TTC549 (cell line): ENCODE measurements around the gene KLF2.

Source experiments
- FAIRE-seq: peaks from 2 replicates; lab custom pipeline; 2012; peaks lifted over from hg19 to GRCh38; lab: Jason Lieb, UNC

KLF2 gene

GRCh38 chr19:16308081-16308480 is 16.5 kb upstream of the KLF2 start:
- FAIRE-seq, result no peak

DNA sequence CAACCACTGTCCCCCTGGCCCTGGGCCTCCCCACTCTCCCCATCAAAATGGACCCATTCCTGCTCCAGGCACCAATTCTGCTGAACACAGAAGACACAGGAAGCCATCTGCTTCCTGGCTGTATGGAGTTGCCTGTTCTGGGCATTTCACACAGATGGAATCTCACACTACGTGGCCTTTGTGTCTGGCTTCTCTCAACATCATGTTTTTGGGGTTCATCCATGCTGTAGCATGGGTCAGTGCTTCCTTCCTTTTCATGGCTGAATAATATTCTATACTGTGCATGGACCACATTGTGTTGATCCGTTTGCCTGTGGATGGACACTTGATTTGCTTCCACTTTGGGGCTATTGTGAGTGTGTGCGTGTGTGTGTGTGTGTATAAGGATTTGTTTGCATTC is 15.0 kb upstream of the KLF2 start:
- FAIRE-seq, result no peak

GRCh38 chr19:16315825-16316505 is 8.7 kb upstream of the KLF2 start:
- FAIRE-seq, result no peak

GRCh38 chr19:16316506-16316882 is 8.1 kb upstream of the KLF2 start:
- FAIRE-seq, result no peak

DNA sequence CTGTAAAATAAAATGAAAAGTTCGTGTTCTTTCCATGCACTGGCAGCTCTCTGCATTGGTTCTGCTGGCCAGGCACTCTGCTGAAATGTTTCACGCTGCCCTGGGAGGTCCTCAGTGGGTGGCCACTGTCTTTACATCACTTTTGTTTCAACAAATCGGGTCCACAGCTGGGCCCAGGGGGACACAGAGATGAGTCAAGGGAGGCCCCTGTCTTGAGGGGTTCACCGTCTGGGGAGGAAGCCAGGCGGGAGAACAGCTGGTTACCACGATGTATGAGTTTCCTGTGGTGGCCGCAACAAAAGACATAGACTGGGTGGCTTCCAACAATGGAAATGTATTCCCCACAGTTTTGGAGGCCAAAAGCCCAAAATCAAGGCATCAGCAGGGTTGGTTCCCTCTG is 5.1 kb upstream of the KLF2 start:
- FAIRE-seq, result no peak

- no peak for FAIRE-seq
Measured at GRCh38 chr19:16320987-16321386, 3.6 kb upstream of the KLF2 start.

DNA sequence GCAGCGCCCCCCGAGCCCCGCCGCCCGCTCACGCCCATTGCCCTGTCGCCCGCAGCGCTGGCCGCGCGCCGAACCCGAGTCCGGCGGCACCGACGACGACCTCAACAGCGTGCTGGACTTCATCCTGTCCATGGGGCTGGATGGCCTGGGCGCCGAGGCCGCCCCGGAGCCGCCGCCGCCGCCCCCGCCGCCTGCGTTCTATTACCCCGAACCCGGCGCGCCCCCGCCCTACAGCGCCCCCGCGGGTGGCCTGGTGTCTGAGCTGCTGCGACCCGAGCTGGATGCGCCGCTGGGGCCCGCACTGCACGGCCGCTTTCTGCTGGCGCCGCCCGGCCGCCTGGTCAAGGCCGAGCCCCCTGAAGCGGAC is 518 bp downstream of the KLF2 start:
- no peak for FAIRE-seq

DNA sequence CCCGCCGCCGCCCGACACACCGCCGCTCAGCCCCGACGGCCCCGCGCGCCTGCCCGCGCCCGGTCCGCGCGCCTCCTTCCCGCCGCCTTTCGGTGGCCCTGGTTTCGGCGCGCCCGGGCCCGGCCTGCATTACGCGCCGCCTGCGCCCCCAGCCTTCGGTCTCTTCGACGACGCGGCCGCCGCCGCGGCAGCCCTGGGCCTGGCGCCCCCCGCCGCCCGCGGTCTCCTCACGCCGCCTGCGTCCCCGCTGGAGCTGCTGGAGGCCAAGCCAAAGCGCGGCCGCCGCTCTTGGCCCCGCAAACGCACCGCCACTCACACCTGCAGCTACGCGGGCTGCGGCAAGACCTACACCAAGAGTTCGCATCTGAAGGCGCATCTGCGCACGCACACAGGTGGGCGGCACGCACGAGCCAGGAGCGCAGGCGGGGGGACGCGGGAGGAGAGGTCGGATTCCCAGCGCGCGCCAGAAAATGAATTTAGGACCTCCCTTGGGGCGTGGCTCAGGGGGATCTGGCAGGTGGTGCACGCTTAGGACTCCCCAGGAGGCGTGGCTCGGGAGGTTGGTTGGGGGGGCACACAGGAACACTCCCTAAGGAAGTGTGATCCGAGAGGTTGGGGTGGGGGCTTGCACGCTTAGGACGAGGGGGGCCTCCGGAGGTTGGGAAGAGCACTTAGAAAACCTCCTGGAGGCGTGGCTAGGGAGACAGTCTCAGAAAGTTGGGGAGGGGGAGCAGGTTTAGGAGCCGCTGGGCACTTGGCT is 1.2 kb downstream of the KLF2 start:
- no peak for FAIRE-seq

DNA sequence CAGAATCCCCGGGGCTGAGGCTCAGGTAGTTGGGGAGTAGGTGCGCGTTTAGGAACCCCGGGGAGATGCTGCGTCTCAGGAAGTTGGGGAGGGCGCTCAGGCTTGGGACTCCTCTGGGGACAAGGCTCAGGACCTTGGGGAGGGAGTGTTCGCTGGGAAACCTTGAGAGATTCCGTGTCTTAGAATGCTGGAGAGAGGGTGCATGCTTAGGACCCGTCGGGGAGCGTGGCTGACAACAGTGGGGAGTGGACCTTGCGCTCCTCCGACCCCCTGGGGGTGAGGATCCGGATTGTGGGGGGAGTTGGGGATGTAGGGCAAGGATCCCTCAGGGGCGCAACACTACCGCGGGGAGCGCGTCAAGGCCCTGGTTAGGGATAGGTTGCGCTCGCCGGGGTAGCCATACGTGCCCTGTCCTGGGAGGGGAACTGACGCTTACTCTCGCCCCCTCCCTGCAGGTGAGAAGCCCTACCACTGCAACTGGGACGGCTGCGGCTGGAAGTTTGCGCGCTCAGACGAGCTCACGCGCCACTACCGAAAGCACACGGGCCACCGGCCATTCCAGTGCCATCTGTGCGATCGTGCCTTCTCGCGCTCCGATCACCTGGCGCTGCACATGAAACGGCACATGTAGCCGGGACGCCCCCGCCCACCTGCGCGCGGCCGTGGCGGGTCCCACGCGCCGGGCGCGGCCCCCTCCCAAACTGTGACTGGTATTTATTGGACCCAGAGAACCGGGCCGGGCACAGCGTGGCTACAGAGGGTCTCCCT is 2.0 kb downstream of the KLF2 start:
- no peak for FAIRE-seq

GRCh38 chr19:16327169-16327475 is 2.5 kb downstream of the KLF2 start:
- FAIRE-seq, result no peak

GRCh38 chr19:16327501-16327900 is 2.9 kb downstream of the KLF2 start:
- FAIRE-seq, result no peak

DNA sequence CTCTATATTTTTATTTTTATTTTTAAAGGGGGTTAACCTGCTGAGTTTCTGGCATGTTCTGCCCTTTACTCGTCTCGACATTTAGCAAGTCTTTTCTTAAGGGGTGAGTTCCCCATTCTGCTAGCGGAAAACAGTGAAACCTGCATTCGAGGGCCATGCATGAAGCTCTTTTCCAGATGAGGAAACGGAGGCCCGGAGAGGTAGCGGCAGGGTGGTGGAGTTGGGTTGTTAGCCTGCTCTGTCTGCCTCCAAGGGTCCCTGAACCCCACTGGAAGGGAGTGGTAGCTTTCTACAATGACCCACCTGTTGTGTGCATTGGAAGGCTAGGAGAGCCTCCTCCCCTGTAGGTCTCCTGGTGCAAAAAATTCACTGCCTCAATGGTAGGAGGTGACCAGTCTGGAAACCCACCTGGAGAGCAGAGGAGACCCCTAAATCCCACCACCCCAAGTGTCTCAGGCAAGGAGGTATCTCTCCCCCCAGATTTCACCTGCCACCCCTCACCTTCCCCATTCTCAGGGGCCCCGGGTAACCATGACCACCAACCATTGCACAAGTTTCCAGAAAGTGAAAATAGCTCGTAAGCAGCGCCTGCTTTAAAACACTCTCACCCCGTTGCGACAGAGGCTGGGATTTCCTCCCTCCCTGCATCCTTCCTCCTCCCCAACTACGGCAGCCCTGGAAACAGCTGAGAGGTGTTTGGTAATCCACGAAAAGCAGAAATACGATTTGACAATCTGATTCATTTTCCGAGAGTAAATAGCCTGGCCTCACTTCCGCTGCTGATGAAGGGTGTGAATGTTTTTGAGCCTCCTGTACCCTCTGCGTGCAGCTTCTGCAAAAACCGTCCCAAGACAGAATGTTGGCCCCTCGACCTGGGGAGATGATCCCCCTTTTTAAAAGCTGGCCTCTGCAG is 3.5 kb downstream of the KLF2 start:
- FAIRE-seq, result no peak

DNA sequence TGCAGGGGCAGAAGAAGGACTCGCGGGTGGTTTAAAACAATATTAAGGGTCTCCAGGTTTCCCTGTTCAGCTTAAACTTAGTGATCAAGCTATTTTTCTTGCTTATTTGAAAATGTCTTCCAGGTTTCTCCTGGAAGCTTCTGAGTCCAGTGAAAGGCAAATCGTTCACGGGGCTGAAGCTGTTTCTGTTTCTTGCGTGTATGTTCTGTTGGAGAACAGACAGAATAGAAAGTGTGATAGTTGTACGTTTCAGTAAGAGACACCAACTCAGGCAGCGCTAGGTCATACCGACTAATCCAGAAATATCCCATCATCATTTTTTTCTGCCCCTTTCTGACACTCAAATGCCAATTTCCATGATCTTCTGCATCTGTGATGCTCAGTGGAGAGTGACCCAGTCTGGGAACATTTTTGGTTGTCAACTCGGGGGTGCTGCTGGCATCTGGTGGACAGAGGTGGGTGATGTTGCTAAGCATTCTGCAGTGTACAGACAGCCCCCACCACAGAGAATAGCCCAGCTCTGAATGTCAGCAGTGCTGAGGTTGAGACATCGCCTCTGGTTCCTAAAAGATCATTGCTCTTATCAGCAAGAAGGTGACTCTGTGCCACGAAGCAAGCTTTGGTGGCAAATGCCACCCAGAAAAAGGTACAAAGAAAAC is 4.3 kb downstream of the KLF2 start:
- FAIRE-seq, result no peak

DNA sequence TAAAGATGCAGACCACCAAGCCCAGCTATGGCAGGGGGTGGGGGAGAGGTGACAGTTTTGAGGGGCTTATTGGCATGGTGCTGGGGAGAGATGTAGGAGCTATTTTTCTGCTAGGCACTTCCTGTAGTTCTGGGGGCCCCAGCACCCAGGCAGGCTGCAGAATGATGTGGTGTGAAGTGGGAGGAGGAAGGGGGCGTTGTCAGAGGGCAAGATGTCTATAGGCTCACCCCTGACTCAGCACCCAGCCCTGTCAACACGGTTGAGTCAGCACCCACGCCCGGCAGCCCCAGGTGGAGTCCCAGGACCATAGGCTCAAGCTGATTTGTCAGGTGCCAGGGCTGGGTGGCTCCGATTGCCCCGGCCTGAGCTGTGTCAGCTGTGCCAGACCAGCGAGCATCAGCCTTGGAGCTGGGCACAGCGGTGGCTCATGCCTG is 5.8 kb downstream of the KLF2 start:
- no peak for FAIRE-seq

DNA sequence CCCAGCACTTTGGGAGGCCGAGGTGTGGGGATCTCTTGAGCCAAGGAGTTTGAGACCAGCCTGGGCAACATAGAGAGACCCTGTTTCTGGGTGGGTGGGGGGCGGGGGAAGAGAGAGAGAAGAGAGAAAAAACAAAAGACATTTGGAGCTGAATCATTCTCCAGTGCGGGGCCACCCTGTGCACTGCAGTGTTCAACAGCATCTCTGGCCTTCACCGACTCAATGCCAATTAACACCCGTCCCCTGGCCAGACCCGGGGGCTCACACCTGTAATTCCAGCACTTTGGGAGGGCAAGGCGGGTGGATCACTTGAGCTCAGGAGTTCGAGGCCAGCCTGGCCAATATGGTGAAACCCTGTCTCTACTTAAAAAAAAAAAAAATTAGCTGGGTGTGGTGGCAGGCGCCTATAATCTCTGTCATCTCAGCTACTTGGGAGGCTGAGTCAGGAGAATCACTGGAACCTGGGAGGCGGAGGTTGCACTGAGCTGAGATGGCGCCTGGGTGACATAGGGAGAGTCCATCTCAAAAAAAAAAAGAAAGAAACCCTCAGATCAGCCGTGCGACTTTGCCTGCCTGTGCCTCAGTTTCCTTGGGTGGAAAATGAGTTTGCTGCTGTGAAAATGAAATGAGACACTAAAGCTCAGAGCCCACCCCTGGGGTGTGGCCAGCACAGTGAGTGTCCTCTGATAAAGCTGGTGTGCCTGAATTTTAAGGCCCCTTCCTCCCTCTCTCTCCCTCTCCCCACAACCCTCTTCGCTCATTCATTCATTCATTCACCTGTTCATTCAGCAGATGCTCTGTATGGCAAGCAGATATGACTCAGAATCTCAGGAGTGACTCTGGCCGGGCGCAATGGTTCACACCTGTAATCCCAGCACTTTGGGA is 6.4 kb downstream of the KLF2 start:
- FAIRE-seq, result no peak

DNA sequence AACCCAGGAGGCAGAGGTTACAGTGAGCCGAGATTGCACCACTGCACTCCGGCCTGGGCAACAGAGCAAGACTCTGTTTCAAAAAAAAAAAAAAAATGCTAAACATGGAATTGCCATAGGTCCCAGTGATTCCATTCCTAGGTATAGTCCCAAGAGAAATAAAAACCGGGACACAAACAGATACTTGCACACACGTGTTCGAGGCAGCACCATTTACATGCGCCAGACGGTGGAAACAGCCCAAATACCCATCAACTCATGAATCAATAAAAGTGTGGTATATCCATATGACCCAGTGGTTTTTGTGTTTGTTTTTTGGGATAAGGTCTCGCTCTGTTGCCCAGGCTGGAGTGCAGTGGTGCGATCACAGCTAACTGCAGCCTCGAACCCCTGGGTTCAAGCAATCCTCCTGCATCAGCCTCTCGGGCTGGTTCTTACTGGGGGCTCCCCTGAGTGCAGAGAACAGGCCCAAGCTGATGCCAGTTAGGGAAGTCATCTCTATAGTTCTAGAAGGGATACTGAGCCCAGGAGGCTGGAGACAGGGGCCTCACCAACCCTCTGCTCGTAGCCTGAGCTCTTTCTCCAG is 8.5 kb downstream of the KLF2 start:
- FAIRE-seq, result no peak

DNA sequence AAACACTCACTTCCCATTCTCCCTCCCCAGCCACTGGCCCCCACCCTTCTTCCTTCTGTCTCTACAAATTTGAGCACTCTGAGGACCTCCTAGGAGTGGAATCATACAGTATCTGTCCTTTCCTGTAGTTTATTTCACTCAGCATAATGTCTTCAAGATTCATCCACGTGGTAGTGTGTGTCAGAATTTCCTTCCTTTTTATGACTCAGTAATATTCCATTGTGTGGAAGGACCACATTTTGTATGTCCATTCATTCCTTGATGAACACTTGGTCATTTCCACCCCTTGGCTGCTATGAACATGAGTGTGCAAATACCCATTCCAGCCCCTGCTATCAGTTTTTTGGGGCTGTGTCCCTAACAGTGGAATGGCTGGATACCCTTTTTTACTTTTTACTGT is 9.8 kb downstream of the KLF2 start:
- FAIRE-seq, result no peak

DNA sequence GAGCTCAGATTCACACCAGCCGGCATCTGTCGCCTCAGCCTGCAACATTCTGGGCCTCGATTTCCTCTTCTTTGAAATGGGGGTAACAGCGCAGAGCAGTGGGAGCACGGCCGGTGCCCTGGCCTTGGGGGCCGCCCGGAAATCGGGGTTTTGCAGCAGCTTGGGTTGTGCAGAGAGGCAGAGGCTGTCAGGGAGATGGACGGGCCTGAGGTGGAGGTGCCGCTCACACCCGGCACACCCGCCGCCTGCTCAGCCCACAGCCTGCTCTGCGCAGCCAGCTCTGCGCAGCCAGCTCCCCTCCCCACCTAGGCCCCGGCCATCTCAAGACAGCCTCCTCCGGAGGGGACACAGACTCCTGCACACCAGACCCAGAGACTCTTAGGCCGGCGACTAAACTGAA is 10.6 kb downstream of the KLF2 start:
- no peak for FAIRE-seq

- FAIRE-seq, result no peak
Measured at GRCh38 chr19:16336571-16336970, 11.9 kb downstream of the KLF2 start.

- no peak for FAIRE-seq
Measured at GRCh38 chr19:16337809-16338469, 13.3 kb downstream of the KLF2 start.
